ENCODE data around the gene DSCAM. TPM values are rescaled to one million over a fixed set of nuclear protein-coding genes. Genes with fewer than 3 reads are reported as not detected.

DSCAM gene
- total RNA-seq, 4 donors from 2014 or later, result not detected

DNA sequence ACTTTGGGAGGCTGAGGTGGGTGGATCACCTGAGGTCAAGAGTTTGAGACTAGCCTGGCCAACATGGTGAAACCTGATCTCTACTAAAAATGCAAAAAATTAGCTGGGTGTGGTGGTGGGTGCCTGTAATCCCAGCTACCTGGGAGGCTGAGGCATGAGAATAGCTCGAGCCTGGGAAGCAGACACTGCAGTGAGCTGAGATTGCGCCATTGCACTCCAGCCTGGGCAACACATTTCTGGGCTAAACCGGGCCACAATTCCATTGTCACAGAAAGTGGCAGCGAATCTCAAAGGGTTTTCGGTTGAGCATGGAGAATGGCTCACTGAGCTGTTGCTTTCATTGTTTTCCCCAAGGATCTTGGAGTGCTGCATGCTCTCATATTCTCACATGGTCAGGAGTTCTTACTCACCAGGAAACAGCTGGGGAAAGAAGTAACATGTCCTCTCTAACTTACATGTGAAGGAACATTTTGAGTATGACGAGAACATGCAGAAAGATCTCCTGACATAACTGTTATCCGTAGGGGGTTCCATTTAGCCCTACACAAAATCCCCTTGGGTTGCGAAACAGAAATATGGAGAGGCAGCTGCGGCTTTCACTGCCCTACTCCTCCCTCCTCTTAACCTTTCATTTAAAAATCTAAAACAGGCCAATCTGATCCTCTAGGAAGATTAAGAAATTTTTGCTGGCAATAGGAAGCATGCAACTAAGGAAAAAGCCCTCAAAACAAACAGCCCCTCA, 638.6 kb downstream of the DSCAM start:
- H3K4me3 ChIP-seq (ENCODE audit: low read depth, poor library complexity, severe bottlenecking), result no peak overlapping the region
- TF ChIP-seq, protein P1, sequence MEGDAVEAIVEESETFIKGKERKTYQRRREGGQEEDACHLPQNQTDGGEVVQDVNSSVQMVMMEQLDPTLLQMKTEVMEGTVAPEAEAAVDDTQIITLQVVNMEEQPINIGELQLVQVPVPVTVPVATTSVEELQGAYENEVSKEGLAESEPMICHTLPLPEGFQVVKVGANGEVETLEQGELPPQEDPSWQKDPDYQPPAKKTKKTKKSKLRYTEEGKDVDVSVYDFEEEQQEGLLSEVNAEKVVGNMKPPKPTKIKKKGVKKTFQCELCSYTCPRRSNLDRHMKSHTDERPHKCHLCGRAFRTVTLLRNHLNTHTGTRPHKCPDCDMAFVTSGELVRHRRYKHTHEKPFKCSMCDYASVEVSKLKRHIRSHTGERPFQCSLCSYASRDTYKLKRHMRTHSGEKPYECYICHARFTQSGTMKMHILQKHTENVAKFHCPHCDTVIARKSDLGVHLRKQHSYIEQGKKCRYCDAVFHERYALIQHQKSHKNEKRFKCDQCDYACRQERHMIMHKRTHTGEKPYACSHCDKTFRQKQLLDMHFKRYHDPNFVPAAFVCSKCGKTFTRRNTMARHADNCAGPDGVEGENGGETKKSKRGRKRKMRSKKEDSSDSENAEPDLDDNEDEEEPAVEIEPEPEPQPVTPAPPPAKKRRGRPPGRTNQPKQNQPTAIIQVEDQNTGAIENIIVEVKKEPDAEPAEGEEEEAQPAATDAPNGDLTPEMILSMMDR (IDR thresholded peaks at IDR 0.05), result no peak
- no peak for TF ChIP-seq POLR2A (IDR thresholded peaks at IDR 0.05)
- 85 to 86% methylated on average over 9 of the region's 9 CpGs for WGBS, 2 donors
- intact Hi-C loops (cut with DNase I; ENCODE audit: low total_unique reads), result no loop called here
- no peak for DNase-seq (ENCODE audit: low spot score in 2 of 2)

DNA sequence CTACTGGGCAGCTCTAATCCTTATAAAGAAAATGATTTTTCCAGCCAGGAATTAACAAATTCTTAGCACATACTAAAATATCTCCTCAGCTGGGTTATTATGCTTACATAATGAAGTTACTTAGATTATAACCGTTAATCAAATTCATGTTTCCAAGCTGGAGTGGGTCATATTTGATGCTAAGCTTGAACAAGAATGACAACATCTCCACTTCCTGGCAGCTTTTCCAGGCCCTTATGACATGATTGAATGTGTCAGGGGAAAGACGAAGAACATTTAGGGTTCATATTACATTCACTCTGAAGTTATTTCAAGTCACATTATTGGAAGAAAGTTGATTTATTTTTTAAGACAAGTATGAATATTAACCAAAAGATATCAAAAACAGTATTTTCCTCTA, 646.0 kb downstream of the DSCAM start:
- WGBS, 2 donors, result 24 to 27% methylated on average over 2 of the region's 2 CpGs
- intact Hi-C loops (cut with DNase I; ENCODE audit: low total_unique reads), result no loop called here
- TF ChIP-seq, protein P1 (IDR thresholded peaks at IDR 0.05), result no peak
- TF ChIP-seq POLR2A (IDR thresholded peaks at IDR 0.05), result no peak
- H3K4me3 ChIP-seq (ENCODE audit: low read depth, poor library complexity, severe bottlenecking), result no peak overlapping the region
- DNase-seq (ENCODE audit: low spot score in 2 of 2), result no peak

DNA sequence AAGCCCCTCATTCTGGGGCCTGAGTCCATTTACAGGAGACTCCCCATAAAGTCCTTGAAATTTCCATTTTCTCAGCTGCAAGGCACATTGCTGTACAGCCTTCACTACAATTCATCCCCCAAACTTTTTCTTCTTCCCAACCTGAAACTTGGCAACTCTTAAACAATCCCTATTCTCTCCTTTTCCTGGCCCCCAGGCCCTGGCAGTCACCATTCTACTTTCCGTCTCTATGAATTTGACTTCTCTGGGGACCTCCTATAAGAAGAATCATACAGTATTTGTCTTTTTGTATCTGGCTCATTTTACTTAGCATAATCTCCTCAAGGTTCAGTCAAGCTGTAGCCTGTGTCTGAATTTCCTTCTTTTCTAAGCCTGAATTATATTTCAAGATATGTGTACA, 646.8 kb downstream of the DSCAM start:
- no peak for DNase-seq (ENCODE audit: low spot score in 2 of 2)
- H3K4me3 ChIP-seq (ENCODE audit: low read depth, poor library complexity, severe bottlenecking), result no peak overlapping the region
- WGBS, 2 donors, result 68 to 88% methylated on average over 1 of the region's 1 CpG
- intact Hi-C loops (cut with DNase I; ENCODE audit: low total_unique reads), result no loop called here
- no peak for TF ChIP-seq POLR2A (IDR thresholded peaks at IDR 0.05)
- TF ChIP-seq, protein P1 (IDR thresholded peaks at IDR 0.05), result no peak

DNA sequence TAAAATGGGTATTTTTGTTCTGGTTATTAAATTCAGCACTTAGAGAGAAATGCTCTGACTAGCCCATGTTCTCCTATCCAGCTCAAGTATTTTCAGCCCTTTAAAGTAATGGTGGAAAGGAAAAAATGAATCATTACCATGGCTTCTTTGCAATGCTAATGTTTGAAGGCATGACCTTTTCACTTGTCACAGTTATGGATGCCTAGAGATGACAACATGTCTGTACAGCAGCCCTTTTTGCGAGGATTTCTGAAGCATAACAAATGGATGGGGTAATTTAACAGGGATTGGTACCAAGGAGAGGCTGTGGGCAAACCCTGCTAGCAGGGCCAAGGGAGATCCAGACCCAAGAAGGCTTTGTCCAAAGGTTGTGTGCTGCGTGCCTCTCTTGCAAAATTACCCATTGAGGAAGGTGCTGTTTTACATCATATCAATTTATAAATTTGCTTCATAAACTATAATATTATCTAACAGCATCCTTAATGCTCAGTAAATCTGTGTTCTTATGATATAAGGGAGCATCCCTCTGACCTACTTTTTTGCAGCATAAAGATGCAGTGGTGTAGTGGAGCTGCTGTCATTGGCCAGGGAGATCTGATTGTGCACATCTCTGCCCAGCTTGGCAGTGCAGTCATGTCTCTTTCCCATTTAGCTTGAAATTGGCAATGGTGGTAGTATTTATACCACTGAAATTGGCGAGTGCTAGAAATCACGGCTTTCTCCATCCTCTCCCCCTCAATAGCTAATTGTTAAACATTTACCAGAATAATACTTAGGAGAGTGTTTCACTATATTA, 652.6 kb downstream of the DSCAM start:
- intact Hi-C loops (cut with DNase I; ENCODE audit: low total_unique reads), result no loop called here
- H3K4me3 ChIP-seq (ENCODE audit: low read depth, poor library complexity, severe bottlenecking), result no peak overlapping the region
- 78 to 81% methylated on average over 4 of the region's 4 CpGs for WGBS, 2 donors
- DNase-seq (ENCODE audit: low spot score in 2 of 2), result no peak
- TF ChIP-seq, protein P1 (IDR thresholded peaks at IDR 0.05), result no peak
- no peak for TF ChIP-seq POLR2A (IDR thresholded peaks at IDR 0.05)

DNA sequence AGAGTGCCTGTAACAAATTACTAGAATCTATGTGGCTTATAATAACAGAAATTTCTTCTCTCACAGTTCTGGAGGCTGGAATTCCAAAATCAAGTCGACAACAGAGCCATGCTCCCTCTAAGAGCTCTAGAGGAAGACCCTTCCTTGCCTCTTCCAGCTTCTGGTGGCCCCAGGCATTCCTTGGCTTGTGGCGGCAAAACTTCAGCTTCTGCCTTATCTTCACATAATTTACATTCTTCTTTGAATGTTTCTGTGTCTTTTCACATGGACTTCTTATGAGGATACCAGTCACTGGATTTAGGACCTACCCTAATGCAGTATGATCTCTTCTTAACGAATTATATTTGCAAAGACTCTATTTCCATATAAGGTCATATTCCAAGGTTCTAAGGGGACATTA, 655.3 kb downstream of the DSCAM start:
- WGBS, 2 donors, result 71% methylated on average over 3 of the region's 3 CpGs
- intact Hi-C loops (cut with DNase I; ENCODE audit: low total_unique reads), result no loop called here
- no peak for TF ChIP-seq POLR2A (IDR thresholded peaks at IDR 0.05)
- TF ChIP-seq, protein P1 (IDR thresholded peaks at IDR 0.05), result no peak
- DNase-seq (ENCODE audit: low spot score in 2 of 2), result no peak
- no peak overlapping the region for H3K4me3 ChIP-seq (ENCODE audit: low read depth, poor library complexity, severe bottlenecking)
